HG02938 (cell line): Measurements from ENCODE around the gene SUCLG2.
"Not testable (repeated sequence)": the region's sequence is repeated elsewhere in the genome, so short reads cannot be mapped to it uniquely, and the experiment has no call there.

Experiments
- ATAC-seq: cut with Tn5 transposase; IDR thresholded peaks from one replicate; pipeline ENCODE4 v1.9.1; 2021; ENCODE audit warnings: mild to moderate bottlenecking, moderate library complexity; ENCODE audit not compliant: unreplicated experiment

Gene SUCLG2

GRCh38 chr3:67564008-67564407 is 90.4 kb downstream of the SUCLG2 start:
- no peak for ATAC-seq

- no peak for ATAC-seq
Measured at GRCh38 chr3:67561667-67562394, 92.6 kb downstream of the SUCLG2 start.

- no peak for ATAC-seq
Measured at GRCh38 chr3:67561266-67561665, 93.1 kb downstream of the SUCLG2 start.

GRCh38 chr3:67559029-67559605 is 95.3 kb downstream of the SUCLG2 start:
- no peak for ATAC-seq

GRCh38 chr3:67558426-67558825 is 96.0 kb downstream of the SUCLG2 start:
- no peak for ATAC-seq

- no peak for ATAC-seq
Measured at GRCh38 chr3:67557848-67558355, 96.5 kb downstream of the SUCLG2 start.

- ATAC-seq, result no peak
Measured at GRCh38 chr3:67551361-67552016, 102.9 kb downstream of the SUCLG2 start.

GRCh38 chr3:67550541-67550940 is 103.9 kb downstream of the SUCLG2 start:
- no peak for ATAC-seq

GRCh38 chr3:67542502-67543250 is 111.7 kb downstream of the SUCLG2 start:
- not testable (repeated sequence) for ATAC-seq

GRCh38 chr3:67540198-67540894 is 114.1 kb downstream of the SUCLG2 start:
- no peak for ATAC-seq

GRCh38 chr3:67537203-67537602 is 117.2 kb downstream of the SUCLG2 start:
- ATAC-seq, result not testable (repeated sequence)

GRCh38 chr3:67535006-67535405 is 119.4 kb downstream of the SUCLG2 start:
- no peak for ATAC-seq

GRCh38 chr3:67534594-67534993 is 119.8 kb downstream of the SUCLG2 start:
- no peak for ATAC-seq

GRCh38 chr3:67531181-67532101 is 123.0 kb downstream of the SUCLG2 start:
- ATAC-seq, result no peak

GRCh38 chr3:67529915-67530314 is 124.5 kb downstream of the SUCLG2 start:
- ATAC-seq, result no peak

- ATAC-seq, result no peak
Measured at GRCh38 chr3:67529337-67529736, 125.1 kb downstream of the SUCLG2 start.

GRCh38 chr3:67526246-67526645 is 128.2 kb downstream of the SUCLG2 start:
- ATAC-seq, result no peak

- ATAC-seq, result no peak
Measured at GRCh38 chr3:67524046-67524445, 130.4 kb downstream of the SUCLG2 start.

GRCh38 chr3:67522081-67522480 is 132.3 kb downstream of the SUCLG2 start:
- ATAC-seq, result no peak
